GM15510 (cell line): Measurements from ENCODE around the gene FABP1.

Experiments used
- POLR2A ChIP-seq: IDR thresholded peaks from 3 replicates; pipeline ENCODE4 v1.6.1; 2011; ENCODE audit warnings: borderline replicate concordance; ENCODE audit not compliant: insufficient read length; ENCODE audit errors: extremely low read depth

Gene FABP1

DNA sequence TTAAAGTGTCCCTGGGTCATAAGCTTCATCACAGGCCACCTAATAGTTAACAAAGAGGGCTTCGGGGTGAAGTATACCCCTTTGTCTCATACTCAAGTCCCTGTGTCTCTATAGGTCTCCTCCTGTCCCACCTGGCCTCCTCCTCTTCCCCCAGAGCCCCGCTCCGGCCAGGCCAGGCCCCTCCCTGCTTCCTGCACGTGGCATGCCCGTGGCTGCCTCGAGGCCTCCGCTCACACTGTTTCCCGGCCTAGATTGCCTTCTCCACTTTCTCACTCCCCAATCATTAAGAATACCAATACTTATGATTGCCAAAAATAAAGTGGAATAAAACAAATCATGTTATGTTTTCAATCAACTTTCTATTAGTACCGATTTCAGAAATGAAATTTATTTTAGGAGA is 41.5 kb downstream of the FABP1 start:
- no peak for TF ChIP-seq POLR2A

DNA sequence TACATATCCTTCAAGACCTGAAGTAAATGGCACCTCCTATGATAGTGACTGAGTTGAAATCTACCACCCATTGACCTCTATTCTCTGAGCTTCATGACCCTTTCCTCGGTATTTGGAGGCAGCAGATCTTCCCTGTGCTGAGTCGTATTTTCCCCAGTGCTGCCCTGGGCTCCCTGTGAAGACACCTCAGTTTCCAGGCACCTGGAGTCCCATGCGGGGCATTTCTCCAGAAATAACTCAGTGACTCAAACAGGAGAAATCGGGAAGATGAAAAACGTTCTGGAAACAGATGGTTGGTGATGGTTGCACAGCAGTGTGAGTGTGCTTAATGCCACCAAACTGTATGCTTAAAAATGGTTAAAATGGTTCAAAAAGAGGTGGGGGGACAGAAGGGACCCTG is 42.3 kb downstream of the FABP1 start:
- TF ChIP-seq POLR2A, result no peak

DNA sequence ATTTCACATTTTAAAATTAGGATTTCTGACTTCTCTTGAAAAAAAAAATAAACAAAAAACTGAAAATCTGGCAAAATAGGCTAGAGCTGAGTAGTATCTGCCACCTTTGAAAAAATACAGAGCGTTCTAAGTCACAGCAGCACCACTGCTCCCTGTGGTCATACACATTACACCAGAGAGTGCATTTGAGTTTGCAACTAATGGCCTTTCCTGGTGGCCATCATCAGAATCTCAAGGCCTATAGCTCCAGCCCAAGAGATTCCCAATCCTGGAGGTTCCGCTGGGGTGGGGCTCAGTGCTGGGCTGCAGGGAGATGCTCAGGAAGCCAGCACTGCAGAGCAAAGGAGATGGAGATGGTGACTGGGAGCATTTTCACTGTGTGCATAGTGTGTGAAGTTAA is 42.8 kb downstream of the FABP1 start:
- TF ChIP-seq POLR2A, result no peak

DNA sequence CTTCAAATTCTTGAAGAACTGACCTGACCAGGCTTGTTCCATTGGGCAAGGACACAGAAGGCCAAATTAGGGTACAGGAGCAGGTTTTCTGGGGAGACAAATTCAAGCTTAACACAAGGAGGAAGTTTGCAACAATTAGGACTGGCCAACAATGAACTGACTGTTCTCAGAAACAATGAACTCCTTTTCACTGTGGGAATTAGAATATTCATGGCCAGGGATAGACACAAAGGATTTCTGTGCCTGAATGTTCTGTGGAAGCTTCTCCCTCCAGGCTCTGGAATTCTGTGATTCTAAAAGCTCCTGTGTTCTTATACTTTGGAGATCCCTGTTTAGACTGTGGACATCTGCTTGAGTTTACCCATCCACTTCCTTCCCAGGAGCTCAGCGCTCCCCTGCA is 45.1 kb downstream of the FABP1 start:
- no peak for TF ChIP-seq POLR2A

DNA sequence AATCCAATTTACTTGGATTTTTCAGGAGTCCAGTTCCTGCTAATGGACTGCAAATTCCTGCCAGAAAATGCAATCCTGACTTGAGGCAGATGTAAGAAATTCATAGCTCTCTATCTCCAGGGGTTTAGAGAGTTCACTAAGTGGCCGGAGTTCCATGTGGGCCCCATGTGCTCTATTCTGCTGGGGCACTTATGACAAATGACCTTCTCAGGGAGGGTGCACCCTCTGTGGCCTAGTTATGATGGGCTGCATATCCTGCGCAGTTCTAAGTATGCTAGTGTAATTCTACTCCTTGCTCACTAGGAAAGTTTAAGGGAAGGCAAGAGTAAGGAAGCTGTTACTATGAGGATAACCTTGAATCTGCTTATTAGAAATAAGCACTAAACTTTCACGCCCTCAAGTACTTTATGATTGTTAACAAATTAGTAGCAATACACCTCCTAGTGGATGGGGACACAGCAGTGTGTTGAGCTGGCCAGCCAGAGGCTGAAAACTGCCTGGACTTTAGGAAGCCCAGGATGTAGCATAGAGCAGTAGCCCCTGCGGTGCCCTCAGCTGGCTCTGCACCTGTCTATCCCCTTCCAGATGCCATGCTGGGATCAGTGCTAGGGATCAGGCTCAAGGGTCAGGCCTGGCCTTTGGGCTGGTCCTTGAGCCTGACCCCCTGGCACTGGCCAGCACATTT is 45.8 kb downstream of the FABP1 start:
- TF ChIP-seq POLR2A, result no peak

DNA sequence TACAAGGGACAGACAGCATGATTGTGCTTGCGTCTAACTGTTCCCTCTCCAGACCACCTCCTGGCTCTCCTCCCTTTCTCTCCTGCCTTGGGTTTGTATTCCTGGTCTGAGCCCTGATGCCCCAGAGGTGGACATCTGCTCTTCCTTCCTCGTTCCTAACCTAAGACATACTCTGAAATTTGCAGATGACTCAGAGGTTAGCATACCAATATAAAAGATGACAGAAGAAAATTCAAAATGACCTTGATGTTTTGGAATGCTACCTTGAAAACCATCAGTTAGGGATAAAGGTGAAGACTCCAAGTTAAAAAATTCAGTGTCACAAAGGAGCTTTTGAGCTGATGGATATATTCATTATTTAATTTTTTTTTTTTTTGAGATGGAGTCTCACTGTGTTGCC is 47.3 kb downstream of the FABP1 start:
- no peak for TF ChIP-seq POLR2A

DNA sequence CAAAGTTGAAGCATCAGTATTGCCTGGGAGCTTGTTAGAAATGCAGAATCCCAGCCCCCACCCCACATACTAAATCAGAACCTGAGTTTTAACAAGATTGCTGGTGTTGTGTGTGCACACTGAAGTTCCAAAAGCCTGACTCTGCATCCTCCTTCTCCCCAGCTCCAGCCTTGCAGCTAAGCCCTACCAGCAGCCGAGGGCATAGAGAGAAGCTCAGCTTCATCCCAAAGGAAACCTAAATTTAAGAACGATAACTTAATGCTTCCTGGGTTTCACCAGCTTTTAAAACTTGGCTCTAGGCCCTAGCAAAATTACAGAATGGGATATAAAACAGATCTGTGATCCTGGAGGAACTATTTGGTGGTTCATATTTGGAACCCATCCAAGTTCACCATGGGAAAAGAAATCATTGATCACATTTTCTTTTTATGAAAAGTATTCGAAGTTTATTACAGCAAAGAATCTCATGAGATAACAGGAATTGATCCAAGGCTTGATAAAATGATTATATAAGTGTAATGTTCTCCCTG is 49.2 kb downstream of the FABP1 start:
- TF ChIP-seq POLR2A, result no peak

DNA sequence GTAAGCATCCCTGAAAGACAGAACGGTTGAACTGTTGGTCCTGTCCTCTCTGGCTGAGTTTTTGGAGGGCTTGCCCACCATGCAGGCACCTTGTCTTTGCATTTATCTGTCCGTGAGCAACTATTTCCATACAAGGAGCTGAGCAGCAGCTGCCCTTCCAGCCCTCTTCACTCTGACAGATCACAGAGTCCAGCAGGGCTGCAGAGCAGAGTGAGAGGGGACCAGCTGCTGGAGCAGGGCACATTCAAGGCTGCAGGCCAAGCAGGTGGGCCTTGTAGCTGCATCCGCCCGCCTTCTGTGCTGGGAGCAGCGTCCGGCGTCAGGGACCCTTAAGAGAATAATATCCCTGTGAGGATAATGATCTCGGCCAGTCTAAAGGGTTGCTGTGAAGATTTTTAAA is 50.8 kb downstream of the FABP1 start:
- no peak for TF ChIP-seq POLR2A

DNA sequence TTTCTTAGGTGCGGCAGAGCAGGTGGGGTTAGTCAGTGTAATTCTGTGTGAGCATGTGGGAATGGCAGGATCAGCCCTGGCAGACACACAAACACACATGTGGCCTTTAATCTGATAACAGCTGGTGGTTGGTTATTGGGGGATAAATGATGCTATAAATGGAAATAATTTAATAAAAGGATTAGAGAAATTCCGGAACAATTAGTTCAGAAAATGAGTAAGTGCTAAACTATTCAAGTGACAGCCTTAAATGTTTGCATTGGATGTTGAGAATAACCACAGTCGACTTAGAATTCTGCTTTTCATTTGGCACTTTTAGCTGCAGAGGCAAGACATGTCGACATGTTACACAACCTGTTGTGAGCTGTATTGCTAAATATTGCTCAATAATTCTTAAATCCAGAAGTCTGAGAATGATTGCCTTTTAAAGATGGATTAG is 53.0 kb downstream of the FABP1 start:
- no peak for TF ChIP-seq POLR2A

DNA sequence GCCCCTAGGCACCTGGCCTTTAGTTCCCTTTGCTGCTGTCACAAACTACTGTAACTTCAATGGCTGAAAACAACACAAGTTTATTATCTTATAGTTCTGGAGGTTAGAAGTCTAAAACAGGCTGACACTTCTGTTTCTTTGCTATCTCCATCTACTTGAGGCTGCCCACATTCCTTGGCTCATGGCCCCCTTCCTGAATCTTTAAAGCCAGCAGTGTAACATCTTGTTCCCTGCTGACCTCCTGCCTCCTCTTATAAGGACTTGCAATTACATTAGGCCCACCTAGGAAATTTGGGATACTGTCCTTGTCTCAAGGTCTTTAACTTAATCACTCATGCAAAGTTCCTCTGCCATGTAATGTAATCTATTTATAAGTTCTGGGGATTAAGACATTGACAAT is 53.7 kb downstream of the FABP1 start:
- no peak for TF ChIP-seq POLR2A
